ENCODE results near the gene PPP1R12C.
"Not testable (repeated sequence)": the region's sequence is repeated elsewhere in the genome, so short reads cannot be mapped to it uniquely, and the experiment has no call there.

Gene PPP1R12C

GRCh38 chr19:55109527-55110291, 7.7 kb downstream of the PPP1R12C start:
- no peak for DNase-seq

DNA sequence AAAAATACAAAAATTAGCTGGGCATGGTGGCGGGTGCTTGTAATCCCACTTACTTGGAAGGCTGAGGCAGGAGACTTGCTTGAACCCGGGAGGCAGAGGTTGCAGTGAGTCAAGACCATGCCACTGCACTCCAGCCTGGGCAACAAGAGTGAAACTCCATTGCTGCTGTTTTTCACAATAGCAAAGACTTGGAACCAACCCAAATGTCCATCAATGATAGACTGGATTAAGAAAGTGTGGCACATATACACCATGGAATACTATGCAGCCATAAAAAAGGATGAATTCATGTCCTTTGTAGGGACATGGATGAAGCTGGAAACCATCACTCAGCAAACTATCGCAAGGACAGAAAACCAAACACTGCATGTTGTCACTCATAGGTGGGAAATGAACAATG, 10.2 kb downstream of the PPP1R12C start:
- DNase-seq, result not testable (repeated sequence)

GRCh38 chr19:55106591-55106990, 10.8 kb downstream of the PPP1R12C start:
- no peak for DNase-seq

- no peak for DNase-seq
Observed at GRCh38 chr19:55105237-55105636, 12.2 kb downstream of the PPP1R12C start.

DNA sequence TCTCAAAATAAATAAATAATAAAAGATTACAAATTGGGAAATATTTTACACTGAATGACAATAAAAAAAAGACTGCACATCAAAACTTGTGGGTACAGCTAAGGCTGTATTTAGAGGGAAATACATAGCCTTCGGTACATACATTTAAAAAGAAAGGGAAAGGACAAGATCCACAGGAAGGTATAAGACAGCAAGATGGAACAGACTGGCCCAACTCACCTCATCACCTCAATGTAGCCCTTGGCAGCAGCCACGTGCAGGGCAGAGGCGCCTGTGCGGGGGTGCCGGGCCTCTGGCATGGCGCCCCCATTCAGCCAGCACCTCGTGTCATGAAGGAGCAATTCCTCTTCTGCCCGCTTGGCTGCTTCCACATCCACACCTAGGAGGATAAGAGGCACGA, 14.2 kb downstream of the PPP1R12C start:
- DNase-seq, result no peak

GRCh38 chr19:55101261-55101660, 16.2 kb downstream of the PPP1R12C start:
- DNase-seq, result no peak

DNA sequence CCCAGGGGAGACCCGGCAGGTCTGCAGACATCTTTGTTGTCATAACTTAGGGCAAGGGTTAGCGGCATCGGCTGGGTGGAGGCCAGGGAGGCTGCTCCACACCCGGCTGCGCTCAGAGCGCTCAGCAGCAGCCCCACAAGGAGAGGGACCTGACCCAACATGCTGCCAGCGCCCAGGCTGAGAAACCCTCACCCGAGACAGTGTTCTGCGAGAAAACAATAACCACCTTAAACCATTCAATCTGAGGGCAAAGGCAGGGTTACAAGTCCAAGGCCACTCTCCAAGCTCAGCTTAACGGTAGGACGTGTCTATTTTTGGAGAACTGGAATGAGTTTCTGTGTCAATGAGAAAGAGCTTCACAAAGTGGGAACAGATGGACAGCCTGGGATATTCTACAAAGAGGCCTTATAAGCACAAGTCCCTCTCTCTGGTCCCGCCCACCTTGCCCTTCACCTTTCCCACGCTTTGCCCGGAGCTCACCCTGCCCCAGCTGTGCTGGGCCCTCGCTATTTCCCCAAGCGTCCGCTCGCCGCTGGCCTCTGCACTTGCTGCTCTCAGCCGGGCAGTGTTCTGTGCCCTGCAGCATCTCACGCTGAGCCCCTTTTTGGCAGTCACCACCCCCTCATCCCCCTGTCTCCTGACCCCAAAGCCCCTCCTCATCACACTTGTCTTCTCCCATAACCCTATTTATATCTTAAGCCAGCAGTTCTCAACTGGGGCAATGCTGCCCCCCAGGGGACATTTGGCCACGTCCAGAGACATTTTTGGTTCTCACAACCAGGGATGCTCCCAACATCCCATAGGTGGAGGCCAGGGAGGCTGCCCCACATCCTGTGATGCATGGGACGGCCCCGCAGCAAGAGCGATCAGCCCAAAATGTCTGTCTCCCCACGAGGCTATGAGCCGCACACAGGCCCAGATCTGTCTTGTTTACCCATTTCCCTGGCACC, 17.6 kb downstream of the PPP1R12C start:
- no peak for DNase-seq

DNA sequence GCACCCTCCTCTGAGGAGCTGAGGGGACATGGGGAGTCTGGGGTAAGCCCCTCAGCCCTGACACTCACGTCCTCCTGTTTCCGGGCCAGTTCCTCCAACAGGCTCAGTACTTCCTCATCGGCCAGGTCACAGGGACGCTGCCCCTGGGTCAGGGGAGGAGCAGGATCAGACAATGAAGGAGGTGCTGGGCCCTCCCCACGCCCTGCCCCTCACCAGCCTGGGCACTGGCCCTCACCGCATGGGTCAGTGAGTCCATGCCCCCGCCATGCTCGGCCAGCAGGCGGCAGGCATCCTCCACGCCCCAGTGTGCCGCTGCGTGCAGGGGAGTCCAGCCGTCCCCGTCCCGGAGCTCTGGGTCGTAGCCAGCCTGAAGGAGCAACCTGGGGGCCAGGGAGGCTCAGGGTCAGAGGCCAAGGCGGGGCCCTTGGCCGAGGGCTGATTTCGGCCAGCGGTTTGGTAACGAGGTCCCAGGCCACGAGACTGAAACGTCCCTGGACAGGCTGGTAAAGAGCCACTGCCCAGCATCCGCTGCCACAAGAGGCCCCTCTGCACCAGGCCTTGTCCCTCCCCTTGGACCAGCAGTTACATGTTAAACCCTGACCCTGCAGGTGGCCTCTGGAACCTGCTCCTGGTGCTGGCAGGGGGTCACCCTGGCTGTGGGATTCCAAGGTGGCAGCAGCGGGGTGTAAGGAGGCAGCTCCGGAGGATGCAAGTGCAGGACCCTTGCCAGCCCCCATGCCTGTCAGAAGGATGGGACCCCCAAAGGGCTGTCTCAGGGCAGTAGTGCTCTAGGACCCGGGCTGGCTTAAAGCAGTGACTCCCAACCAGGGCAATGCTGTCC, 18.5 kb downstream of the PPP1R12C start:
- DNase-seq, result no peak

DNA sequence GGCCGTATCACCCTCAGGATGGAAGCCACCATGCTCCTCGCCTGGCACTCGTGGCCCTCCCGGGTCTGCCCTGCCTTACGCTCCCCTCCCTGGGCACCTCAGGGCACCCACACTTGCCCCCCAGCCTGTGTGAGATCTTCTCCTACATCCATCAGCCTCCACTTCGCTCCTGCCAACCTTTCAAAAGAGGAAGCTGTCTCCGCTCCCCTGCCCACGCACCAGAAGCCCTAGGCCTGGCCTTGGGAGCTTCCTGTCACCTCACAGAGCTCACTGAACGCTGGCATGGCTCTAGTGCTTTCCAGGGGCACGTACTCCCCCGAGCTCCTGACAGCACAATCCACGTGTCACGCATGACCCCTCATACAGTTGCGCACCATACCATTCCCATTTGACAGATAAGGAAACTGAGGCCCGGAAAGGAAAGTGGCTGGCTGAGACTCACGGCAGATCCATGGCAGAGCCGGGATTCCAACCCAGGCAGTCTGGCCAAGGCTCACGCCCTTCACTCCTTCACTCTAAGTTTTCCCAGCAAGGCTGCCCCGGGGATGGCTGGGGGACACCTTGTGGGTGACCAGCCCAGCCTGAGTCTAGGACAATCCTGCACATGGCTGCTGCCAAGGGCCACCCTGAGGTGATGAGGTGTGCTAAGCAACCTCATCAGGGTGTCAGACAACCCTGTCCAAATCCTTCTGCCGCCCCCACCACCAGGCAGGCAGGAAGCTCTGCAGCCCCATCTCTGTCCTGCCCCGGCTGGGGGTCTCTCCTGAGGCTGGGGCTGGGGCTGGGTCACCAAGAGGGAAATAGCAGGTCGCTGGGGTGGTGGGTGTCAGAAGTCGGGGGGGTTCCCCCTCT, 19.3 kb downstream of the PPP1R12C start:
- DNase-seq, result no peak

- no peak for DNase-seq
Observed at GRCh38 chr19:55096061-55096701, 21.3 kb downstream of the PPP1R12C start.

DNA sequence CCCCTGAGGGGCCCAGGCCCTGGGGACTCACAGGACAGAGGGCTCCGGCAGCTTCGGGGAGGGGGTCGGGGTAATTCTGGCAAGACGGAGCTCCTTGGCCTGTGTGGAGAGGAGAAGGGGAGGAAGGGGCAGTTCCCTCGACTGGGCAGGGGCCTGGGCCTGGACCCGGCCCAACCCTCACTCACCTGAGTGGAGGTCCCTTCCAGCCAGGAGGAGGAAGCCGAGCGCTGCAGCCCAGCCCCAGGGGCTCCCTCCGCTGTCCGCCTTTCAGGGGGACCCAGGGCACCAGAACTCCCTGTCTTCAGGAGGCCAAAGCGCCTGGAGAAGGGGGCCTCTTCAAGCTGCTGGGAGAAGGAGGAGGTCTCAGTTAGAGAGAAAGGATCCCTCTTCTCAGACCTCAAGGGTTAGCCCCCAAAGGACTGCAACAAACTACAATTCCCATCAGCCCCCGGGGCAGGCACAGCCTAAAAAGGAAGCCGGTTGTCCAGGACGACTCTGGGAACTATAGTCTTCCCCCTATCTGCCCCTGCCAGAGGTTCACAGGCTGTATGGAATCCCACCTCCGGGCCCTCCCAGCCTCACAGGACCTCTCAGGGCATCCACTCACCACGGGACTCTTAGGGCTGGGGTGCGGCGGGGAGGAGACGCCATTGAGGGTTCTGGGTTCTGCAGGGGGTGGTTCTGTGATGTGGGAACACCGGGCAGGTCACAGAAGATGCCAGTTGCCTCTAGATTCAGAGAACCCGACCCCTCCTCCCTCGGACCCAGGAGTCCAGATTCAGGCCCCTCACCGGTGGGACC, 22.0 kb downstream of the PPP1R12C start:
- no peak for DNase-seq

DNA sequence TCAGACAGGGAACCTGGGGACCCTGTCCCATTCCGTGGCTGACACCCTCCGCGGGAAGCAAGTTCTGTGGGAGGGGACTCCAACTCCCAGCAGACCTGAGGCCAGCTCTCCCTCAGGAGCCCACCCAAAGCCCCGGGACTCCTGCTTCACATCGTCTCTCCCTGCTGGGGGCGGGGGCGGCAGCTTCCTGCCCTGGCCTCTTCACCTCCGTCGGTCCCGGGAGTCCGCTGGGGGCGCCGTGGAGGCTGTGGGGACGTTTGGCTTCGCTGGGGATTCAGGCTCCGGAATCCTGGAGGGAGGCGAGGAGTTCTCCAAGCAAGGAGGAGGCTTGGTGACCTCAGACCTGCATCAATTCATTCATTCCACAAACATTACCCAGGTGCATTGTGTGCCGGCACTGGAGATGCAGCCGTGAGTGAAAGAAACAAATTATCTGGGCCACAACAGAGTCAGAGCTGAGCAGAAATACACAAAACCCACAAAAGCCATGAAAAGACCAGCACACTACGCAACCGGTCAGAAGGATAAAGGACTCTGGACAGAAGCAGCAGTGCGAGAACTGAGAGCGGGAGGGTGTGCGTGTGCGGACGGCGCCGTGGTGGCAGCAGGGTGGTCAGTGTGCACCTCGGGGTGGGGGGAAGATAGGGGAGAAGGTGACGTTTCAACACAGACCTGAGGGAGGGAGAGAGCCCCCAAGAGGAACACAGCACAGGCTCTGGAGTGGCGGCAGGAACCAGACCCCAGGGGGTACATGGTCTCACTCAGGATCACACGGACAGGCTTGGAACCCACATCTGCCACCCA, 22.8 kb downstream of the PPP1R12C start:
- DNase-seq, result no peak

DNA sequence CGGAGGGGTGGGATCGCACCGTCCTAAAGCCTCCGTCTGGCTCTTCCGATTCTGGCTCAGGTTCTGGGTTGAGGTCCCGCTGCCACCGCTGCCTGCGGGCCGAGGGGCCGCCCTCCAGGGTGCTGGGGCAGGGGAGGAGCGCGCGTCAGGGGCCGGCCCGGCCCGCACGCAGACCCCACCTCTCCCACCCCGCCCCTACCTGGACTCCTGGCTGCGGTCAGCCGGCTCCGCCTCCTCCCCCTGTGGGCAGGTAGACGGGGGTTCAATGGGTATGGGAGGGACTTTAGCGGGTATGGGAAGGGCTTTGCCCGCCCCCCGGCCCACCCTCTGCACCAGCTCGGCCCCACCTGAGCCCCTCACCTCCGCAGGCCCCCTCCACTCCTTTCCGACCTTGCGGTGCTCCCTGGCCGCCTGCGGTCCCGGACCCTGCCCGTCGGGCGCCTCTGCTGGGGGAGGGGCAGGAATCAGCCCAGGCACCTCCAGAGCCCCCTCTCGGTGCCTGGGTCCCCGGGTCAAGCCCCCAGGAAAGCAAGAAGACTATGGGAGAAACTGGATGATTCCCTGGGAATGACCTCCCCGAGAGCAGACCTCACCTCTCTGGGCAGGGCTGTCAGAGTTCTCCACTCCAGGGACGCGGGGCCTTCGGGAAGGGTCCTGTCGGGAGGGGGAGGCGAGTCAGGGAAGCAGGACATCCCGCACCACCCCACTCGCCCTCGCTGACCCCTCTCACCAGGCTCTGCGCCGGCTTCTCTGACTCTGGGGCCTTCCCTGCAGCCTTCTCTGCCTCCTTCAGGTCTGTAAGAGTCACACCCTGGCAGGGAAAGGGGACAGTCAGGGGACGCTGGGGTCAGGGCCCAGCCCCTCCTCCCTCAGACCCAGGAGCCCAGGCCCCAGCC, 24.8 kb downstream of the PPP1R12C start:
- DNase-seq, result no peak

DNA sequence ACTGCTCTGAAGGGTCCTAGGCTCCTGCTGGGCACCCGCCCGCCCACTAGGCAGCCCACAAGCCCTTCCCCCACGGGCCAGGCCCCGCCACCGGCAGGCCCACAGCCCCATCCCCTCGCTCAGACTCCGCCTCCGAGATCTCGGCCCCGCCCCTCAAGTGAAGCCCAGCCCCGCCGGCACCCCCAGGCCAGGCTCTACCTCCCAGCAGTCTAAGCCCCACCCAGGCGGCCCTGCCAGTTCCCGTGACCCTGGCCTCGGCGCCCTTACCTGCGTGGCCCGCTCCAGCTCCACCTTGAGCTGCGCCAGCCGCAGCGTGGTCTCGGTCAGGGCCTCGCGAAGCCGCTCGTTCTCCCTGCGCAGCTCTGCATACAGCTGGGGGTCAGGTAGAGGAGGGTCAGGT, 25.5 kb downstream of the PPP1R12C start:
- DNase-seq, result no peak

- no peak for DNase-seq
Observed at GRCh38 chr19:55091126-55091910, 26.1 kb downstream of the PPP1R12C start.

- DNase-seq, result no peak
Observed at GRCh38 chr19:55090564-55090963, 26.9 kb downstream of the PPP1R12C start.

- DNase-seq, result no peak
Observed at GRCh38 chr19:55089342-55089944, 28.0 kb downstream of the PPP1R12C start.
